ENCODE measurements around the gene RITA1. TPM values are rescaled to one million over a fixed set of nuclear protein-coding genes. Genes with fewer than 3 reads are reported as not detected.

The RITA1 gene
- total RNA-seq, 4 donors from 2014 or later = 12.3 to 21.4 (median 16.2) TPM

DNA sequence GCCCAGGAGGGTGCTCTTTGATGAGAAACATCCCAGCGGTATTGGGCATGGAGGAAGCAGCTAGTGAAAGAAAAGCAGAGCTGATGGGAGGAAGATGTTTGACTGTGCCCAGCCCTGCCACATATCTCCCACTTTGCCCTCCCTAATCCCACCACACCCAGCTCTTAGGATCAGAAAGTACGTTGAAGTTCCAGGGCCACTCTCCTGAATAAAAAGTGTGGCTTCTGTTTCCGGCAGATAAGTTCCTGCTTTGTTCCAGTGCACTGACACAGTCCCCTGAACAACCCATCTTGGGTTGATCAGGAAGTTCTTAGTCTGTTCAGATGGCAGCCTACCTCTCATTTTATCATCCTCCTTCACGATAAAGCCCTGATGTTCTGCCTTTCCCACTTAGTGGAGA is 52.2 kb downstream of the RITA1 start:
- no peaks in the 10 kb centered on the region for H3K9me3 ChIP-seq
- intact Hi-C loops (cut with DNase I) = no loop called here
- no peak for TF ChIP-seq POLR2A (IDR thresholded peaks at IDR 0.05; ENCODE audit: low read depth)
- H3K4me3 ChIP-seq = no peak overlapping the region
- WGBS = 71% methylated on average over 4 of the region's 4 CpGs
- H3K27me3 ChIP-seq = no peaks in the 10 kb centered on the region
- H3K4me1 ChIP-seq = peaks cover 59 to 81% (median 66%) of the 10 kb centered on the region in 4 donors
- no peak for DNase-seq (ENCODE audit: extremely low spot score)
- H3K36me3 ChIP-seq = peaks cover 5 to 76% (median 27%) of the 10 kb centered on the region in 4 donors
- H3K27ac ChIP-seq (replicated peaks in 1 of 4) = no peak overlapping the region

DNA sequence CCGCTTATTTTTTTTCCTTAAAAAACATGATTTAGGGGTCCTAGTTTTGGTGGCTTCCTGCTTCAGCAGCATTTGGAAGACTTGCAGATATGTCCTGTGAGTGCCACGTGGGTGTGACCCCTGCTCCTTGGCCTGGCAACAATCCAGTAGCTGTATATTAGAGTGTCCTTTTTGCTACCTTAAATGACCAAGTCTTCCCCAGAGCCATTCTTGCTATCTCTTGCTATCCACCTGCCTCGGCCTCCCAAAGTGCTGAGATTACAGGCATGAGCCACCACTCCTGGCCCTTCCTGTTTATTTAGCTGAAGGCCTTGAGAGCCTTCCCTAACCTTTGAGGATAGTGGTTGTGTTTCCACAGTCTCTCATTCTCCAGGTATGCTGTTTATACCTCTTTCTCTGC is 52.8 kb downstream of the RITA1 start:
- H3K4me3 ChIP-seq = no peak overlapping the region
- intact Hi-C loops (cut with DNase I) = no loop called here
- DNase-seq (ENCODE audit: extremely low spot score) = no peak
- TF ChIP-seq EP300 (IDR thresholded peaks at IDR 0.05) (no peak), POLR2A (IDR thresholded peaks at IDR 0.05; ENCODE audit: low read depth) (no peak), POLR2AphosphoS5 (IDR thresholded peaks at IDR 0.05) (no peak)
- TF ChIP-seq, protein P1, sequence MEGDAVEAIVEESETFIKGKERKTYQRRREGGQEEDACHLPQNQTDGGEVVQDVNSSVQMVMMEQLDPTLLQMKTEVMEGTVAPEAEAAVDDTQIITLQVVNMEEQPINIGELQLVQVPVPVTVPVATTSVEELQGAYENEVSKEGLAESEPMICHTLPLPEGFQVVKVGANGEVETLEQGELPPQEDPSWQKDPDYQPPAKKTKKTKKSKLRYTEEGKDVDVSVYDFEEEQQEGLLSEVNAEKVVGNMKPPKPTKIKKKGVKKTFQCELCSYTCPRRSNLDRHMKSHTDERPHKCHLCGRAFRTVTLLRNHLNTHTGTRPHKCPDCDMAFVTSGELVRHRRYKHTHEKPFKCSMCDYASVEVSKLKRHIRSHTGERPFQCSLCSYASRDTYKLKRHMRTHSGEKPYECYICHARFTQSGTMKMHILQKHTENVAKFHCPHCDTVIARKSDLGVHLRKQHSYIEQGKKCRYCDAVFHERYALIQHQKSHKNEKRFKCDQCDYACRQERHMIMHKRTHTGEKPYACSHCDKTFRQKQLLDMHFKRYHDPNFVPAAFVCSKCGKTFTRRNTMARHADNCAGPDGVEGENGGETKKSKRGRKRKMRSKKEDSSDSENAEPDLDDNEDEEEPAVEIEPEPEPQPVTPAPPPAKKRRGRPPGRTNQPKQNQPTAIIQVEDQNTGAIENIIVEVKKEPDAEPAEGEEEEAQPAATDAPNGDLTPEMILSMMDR (IDR thresholded peaks at IDR 0.05) = no peak
- H3K4me1 ChIP-seq = peaks cover 59 to 81% (median 66%) of the 10 kb centered on the region in 4 donors
- WGBS = 67% methylated on average over 3 of the region's 3 CpGs
- H3K27ac ChIP-seq (replicated peaks in 1 of 4) = no peak overlapping the region
- H3K36me3 ChIP-seq = peaks cover 0 to 76% (median 23%) of the 10 kb centered on the region in 4 donors
- no peaks in the 10 kb centered on the region for H3K27me3 ChIP-seq
- H3K9me3 ChIP-seq = no peaks in the 10 kb centered on the region

DNA sequence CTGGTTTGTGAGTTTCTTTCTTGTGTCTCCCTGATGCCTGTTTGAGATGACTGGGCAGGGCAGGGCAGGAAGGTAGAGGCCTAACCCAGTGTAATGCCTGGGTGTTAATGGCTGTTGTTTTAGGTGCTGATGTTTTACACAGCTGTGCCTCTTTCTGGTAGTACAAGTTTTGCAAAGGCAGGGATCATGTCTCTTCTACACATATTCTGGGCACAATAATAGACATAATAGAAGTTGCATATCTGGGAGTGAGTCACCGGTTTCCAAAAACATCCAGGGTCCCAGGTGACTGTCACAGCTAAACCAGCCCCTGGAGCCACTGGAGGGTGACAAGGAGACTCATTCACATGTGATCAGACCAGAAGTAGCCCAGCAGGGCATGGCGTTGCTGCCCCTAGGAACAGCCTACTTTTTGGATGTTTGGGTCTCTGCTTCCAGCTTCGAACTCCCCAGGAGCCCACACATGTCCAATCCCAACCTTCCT is 53.8 kb downstream of the RITA1 start:
- peaks cover 68 to 83% (median 71%) of the 10 kb centered on the region in 4 donors for H3K4me1 ChIP-seq
- no peaks in the 10 kb centered on the region for H3K9me3 ChIP-seq
- peak overlapping the region in 2 of 4 donors; percentile 5 to 27 for H3K27ac ChIP-seq (replicated peaks in 1 of 4)
- H3K36me3 ChIP-seq = peaks cover 0 to 67% (median 22%) of the 10 kb centered on the region in 4 donors
- no peak for DNase-seq (ENCODE audit: extremely low spot score)
- H3K27me3 ChIP-seq = no peaks in the 10 kb centered on the region
- TF ChIP-seq EP300 (IDR thresholded peaks at IDR 0.05) (no peak), POLR2A (IDR thresholded peaks at IDR 0.05; ENCODE audit: low read depth) (no peak), POLR2AphosphoS5 (IDR thresholded peaks at IDR 0.05) (no peak)
- TF ChIP-seq, protein P1 (IDR thresholded peaks at IDR 0.05) = no peak
- H3K4me3 ChIP-seq = no peak overlapping the region
- WGBS = 76% methylated on average over 3 of the region's 3 CpGs
- intact Hi-C loops (cut with DNase I) = no loop called here

DNA sequence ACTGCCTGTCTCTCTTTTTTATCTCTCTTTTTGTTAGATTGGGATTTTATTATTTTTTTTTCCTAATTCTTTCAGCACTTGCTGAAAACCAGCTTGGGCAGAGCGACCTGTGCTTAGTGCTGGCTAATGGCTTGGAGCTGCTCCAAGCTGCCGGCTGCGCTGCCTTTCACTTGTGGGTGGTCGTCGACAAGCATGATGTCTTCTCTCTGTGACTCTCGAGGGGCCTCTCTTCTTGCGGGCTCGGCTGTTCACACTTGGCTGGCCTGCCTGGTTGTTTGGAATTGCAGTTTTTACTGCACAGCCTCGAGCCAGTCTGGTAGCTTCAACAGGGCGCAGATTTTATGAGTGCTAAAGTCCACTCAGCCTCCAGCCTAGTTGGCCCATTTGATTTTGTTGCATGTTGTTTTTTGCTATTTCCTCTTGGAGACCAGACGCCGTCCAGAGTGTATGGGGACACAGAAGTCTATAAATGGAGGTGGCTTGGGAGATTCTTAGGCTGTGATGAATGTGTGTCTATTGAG is 54.4 kb downstream of the RITA1 start:
- DNase-seq (ENCODE audit: extremely low spot score) = no peak
- intact Hi-C loops (cut with DNase I) = no loop called here
- Histone ChIP-seq H3K9me3 (no peaks in the 10 kb centered on the region), H3K36me3 (peaks cover 0 to 64% (median 20%) of the 10 kb centered on the region in 4 donors), H3K27ac (replicated peaks in 1 of 4) (peak overlapping the region in 2 of 4 donors; percentile 5 to 27), H3K4me3 (no peak overlapping the region), H3K4me1 (peaks cover 73 to 86% (median 77%) of the 10 kb centered on the region in 4 donors), H3K27me3 (no peaks in the 10 kb centered on the region)
- WGBS = 61% methylated on average over 12 of the region's 12 CpGs
- TF ChIP-seq EP300 (IDR thresholded peaks at IDR 0.05) = no peak
- TF ChIP-seq POLR2A (IDR thresholded peaks at IDR 0.05; ENCODE audit: low read depth) = no peak
- no peak for TF ChIP-seq POLR2AphosphoS5 (IDR thresholded peaks at IDR 0.05)
- TF ChIP-seq, protein P1 (IDR thresholded peaks at IDR 0.05) = no peak

DNA sequence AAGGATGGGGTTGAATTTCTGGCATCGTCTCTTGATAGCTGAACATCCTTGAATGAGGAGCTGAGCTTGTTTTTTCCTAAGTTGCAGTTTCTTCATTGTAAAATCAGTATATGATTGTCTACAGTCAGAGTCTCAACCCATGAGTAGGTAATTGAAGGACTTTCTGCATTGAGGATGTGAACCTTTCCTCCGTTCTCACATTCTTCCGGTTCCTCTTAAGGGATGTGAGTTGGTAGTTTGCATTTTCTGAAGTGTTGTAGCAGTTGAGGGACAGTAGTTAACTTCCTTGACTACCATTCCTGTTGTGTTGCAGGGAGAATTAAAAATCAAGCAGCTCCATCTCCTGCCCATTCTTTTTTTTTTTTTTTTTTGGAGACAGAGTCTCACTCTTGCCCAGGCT is 54.9 kb downstream of the RITA1 start:
- H3K4me1 ChIP-seq = peaks cover 79 to 90% (median 82%) of the 10 kb centered on the region in 4 donors
- TF ChIP-seq, protein P1 (IDR thresholded peaks at IDR 0.05) = no peak
- TF ChIP-seq EP300 (IDR thresholded peaks at IDR 0.05) (no peak), POLR2A (IDR thresholded peaks at IDR 0.05; ENCODE audit: low read depth) (no peak), POLR2AphosphoS5 (IDR thresholded peaks at IDR 0.05) (no peak)
- 85% methylated on average over 3 of the region's 3 CpGs for WGBS

More for the DNA sequence above, 54.9 kb downstream of the RITA1 start:
- Histone ChIP-seq H3K27me3 (no peaks in the 10 kb centered on the region), H3K36me3 (peaks cover 0 to 61% (median 17%) of the 10 kb centered on the region in 4 donors), H3K27ac (replicated peaks in 1 of 4) (no peak overlapping the region), H3K9me3 (no peaks in the 10 kb centered on the region), H3K4me3 (no peak overlapping the region)
- intact Hi-C loops (cut with DNase I) = no loop called here
- DNase-seq (ENCODE audit: extremely low spot score) = no peak

All from esophagus muscularis mucosa (tissue), 4 donors.